Measurements from ENCODE around the gene CTNND2.
"Not testable (repeated sequence)": the region's sequence is repeated elsewhere in the genome, so short reads cannot be mapped to it uniquely, and the experiment has no call there.

The CTNND2 gene

DNA sequence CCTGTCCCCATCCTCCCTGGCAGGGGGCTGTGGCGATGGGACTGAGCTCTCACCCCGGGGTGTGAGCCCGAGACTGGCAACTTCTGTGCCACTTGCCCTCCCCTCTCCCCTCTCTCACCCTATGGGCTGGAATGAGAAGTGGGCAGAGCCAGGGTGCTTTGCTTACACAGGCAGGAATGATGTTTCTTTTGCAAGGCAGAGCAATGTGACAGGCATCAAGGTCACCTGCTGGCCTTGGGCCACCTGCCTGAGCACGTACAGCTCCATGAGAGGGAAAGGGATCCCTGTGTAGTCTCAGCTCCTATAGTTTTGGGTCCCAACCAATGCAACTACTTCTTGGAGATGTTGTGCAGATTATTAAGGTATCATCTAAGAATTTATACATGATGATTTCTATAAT is 890.5 kb downstream of the CTNND2 start:
- no peak for DNase-seq
- TF ChIP-seq, protein P1, sequence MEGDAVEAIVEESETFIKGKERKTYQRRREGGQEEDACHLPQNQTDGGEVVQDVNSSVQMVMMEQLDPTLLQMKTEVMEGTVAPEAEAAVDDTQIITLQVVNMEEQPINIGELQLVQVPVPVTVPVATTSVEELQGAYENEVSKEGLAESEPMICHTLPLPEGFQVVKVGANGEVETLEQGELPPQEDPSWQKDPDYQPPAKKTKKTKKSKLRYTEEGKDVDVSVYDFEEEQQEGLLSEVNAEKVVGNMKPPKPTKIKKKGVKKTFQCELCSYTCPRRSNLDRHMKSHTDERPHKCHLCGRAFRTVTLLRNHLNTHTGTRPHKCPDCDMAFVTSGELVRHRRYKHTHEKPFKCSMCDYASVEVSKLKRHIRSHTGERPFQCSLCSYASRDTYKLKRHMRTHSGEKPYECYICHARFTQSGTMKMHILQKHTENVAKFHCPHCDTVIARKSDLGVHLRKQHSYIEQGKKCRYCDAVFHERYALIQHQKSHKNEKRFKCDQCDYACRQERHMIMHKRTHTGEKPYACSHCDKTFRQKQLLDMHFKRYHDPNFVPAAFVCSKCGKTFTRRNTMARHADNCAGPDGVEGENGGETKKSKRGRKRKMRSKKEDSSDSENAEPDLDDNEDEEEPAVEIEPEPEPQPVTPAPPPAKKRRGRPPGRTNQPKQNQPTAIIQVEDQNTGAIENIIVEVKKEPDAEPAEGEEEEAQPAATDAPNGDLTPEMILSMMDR (IDR thresholded peaks at IDR 0.05; ENCODE audit: low read depth, low read length) = no peak
- no peaks in the 10 kb centered on the region for H3K4me1 ChIP-seq
- H3K9me3 ChIP-seq = no peaks in the 10 kb centered on the region
- H3K36me3 ChIP-seq = no peaks in the 10 kb centered on the region
- H3K4me3 ChIP-seq (ENCODE audit: low read depth, low read length) = no peak overlapping the region
- no peaks in the 10 kb centered on the region; the same call in 1 of the 2 replicates for H3K27me3 ChIP-seq

DNA sequence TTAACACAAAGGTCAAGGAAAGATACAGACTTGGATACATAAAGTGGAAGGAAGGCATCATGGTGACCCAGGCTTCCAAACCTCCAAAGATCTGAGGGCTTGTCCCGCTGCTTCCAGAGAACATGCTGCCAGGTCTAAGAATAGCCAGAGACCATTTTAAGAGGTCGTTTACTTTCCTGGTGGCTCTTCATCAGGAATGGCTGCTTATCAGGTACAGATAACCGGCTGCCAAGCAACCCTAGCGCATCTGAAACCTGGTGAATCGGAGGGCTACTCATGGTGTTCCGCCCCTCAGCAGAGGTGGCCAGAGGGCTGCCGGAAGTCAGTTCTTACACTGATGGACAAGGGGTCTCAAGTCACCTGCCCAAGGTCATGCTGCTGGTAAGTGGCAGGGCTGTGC is 892.0 kb downstream of the CTNND2 start:
- no peaks in the 10 kb centered on the region for H3K36me3 ChIP-seq
- no peak overlapping the region for H3K4me3 ChIP-seq (ENCODE audit: low read depth, low read length)
- TF ChIP-seq, protein P1 (IDR thresholded peaks at IDR 0.05; ENCODE audit: low read depth, low read length) = no peak
- no peaks in the 10 kb centered on the region for H3K4me1 ChIP-seq
- no peaks in the 10 kb centered on the region; the same call in 1 of the 2 replicates for H3K27me3 ChIP-seq
- no peak for DNase-seq
- H3K9me3 ChIP-seq = no peaks in the 10 kb centered on the region

DNA sequence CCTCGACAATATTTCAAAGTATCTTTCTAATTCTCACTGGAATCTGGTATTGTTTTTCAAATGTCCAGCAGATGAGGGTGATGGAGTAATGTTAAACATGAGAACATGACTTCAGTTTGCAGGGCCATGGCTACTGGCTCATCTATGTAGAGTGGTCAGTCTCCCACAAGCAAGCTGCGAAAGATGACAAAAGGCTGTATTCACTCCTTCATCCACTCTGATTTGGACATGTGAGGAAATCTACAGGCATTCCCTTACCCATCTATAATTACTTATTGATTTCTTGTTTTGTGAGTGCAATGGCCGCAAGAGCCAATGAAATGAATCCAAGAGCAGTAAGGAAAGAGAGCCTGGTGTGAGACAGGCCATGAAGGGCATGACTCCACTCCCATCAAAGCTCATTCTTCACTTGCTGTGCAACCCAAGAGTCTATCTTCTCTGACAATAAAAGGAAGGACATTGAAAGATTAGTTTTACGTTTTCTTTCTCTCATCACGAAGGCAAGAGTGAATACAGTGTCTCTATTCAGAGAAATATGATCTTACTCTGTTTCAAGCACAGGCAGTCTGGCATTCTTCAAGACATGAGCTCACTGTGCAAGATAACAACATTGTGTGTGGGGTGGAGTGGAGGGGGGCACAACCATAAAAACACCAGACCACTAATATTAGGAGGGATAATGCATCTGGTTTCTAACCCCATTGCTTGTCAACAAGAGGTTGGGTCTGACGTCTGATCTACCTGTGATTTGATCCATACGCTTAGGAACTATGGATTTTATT is 893.6 kb downstream of the CTNND2 start:
- Histone ChIP-seq H3K36me3 (no peaks in the 10 kb centered on the region), H3K27me3 (no peaks in the 10 kb centered on the region; the same call in 1 of the 2 replicates), H3K4me1 (no peaks in the 10 kb centered on the region), H3K4me3 (ENCODE audit: low read depth, low read length) (no peak overlapping the region), H3K9me3 (no peaks in the 10 kb centered on the region)
- TF ChIP-seq, protein P1 (IDR thresholded peaks at IDR 0.05; ENCODE audit: low read depth, low read length) = no peak
- no peak for DNase-seq

DNA sequence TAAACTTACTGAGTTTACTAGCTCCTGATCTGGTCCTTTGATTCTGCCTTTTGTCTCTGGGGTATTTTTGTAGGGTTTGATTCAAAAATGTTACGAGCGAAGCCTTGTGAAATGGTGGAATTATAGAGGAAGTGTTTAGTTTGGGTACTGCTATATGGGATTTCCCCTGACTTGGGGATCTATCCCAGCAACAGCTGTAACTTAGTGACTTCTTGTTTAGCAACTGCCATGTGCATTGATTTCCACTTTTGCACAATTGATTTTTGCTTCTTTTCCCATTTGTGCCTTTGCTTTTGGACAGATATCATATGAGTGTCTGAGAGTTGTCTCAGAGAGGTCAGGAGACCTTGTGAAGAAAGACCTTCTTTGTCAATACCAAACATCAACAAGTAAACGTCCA is 894.7 kb downstream of the CTNND2 start:
- TF ChIP-seq, protein P1 (IDR thresholded peaks at IDR 0.05; ENCODE audit: low read depth, low read length) = no peak
- H3K4me1 ChIP-seq = no peaks in the 10 kb centered on the region
- H3K27me3 ChIP-seq = no peaks in the 10 kb centered on the region
- H3K4me3 ChIP-seq (ENCODE audit: low read depth, low read length) = no peak overlapping the region
- no peaks in the 10 kb centered on the region for H3K36me3 ChIP-seq
- H3K9me3 ChIP-seq = no peaks in the 10 kb centered on the region
- no peak for DNase-seq

DNA sequence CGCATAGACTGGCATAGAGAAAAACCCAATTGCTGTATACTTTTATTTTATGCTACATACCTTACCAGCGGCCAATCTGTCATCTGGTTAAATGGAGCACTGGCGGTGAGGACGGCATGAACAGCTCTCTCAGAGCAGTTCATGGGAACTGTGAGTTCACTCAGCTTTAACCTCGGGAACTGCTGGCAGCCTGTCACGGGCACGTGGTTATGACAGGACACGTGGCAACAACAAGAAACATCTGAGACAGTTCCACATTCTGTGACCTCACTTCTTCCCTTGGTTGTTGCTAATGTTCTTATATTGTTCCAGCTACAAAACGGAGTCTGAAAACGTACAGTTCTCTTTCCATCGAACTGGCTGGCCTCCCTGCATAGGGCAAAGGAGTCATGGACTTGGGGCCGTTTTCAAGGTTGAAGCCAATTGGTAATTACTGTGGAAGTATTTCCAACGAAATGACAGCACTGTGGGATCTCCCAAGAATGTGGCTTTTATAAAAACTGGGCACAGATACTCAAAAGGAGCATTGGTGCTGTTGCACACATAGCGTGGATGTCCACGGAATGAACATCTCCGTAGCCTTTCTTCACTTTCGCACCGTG is 896.9 kb downstream of the CTNND2 start:
- no peaks in the 10 kb centered on the region for H3K27me3 ChIP-seq
- DNase-seq = no peak
- no peaks in the 10 kb centered on the region for H3K36me3 ChIP-seq
- TF ChIP-seq, protein P1 (IDR thresholded peaks at IDR 0.05; ENCODE audit: low read depth, low read length) = no peak
- H3K4me3 ChIP-seq (ENCODE audit: low read depth, low read length) = no peak overlapping the region
- H3K9me3 ChIP-seq = no peaks in the 10 kb centered on the region
- H3K4me1 ChIP-seq = no peaks in the 10 kb centered on the region

DNA sequence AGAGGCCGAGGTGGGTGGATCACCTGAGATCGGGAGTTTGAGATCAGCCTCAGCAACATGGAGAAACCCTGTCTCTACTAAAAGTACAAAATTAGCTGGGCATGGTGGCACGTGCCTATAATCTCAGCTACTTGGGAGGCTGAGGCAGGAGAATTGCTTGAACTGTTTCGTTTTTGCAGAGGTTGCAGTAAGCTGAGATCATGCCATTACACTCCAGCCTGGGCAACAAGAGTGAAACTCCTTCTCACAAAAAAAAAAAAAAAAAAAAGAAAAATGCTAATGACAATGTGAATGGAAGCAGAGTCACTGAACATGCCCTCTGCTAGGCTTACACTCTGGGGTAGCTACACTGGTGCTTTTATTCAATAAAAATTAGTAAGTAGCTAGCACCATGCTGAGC is 899.7 kb downstream of the CTNND2 start:
- not testable (repeated sequence) for DNase-seq, H3K4me1 ChIP-seq

More for the DNA sequence above, 899.7 kb downstream of the CTNND2 start:
- not testable (repeated sequence) for H3K9me3 ChIP-seq; H3K4me3 ChIP-seq (ENCODE audit: low read depth, low read length); H3K36me3 ChIP-seq; H3K27me3 ChIP-seq
